GM10847 (cell line): ENCODE data around the gene MARCHF5.

Experiments
- POLR2A ChIP-seq: IDR thresholded peaks from 2 replicates; pipeline ENCODE4 v1.6.1; 2011; ENCODE audit not compliant: insufficient read length; ENCODE audit errors: extremely low read depth

MARCHF5 gene

DNA sequence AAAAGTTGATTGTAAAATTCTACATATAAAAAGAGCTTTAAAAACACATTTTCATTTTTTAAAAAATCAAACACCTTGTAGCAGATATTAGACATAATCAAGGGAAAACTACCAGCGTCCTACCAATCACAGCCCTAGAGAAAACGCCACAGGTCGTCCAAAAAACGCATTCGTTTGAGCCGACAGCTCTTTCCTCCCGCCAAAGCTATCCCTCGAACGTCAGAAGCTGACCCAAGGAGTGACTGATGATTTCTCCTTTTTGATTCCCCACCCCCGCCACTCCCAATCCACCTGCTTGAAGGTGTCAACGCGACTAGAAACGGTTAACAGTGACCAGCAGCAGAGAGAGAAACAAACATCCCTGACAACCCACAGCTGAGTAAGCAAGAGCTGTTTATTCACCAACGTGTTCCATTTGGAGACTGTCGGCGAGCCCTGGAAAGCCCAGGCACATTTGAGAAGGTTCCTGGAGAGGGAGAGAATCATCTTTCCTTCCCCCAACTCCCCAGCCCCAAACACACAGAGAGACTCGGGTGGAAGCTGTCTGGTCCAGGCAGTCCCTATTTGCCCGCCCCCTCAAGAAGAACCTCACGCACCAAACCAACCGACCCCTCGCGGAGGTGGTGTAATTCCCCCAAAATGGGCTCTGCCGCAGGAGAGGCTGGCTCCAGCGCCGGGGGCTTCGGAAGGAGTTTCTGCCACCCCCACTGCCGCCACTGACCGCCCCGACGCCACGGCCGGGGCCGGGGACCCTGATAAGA lies 711 bp upstream of the MARCHF5 start:
- TF ChIP-seq POLR2A, result no peak

DNA sequence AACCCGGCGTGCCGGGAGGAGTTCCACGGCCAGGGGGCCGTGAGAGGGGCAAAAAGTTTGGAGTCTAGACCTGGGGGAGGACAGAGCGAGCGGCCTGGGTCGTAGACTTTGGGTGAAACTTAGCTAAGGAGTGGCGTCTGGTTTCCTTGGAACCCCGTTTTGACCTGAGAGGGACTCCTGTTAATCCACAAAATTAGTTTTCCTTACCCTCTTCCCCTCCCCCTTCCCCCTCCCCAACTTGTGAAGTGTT lies 574 bp downstream of the MARCHF5 start:
- TF ChIP-seq POLR2A, result no peak

DNA sequence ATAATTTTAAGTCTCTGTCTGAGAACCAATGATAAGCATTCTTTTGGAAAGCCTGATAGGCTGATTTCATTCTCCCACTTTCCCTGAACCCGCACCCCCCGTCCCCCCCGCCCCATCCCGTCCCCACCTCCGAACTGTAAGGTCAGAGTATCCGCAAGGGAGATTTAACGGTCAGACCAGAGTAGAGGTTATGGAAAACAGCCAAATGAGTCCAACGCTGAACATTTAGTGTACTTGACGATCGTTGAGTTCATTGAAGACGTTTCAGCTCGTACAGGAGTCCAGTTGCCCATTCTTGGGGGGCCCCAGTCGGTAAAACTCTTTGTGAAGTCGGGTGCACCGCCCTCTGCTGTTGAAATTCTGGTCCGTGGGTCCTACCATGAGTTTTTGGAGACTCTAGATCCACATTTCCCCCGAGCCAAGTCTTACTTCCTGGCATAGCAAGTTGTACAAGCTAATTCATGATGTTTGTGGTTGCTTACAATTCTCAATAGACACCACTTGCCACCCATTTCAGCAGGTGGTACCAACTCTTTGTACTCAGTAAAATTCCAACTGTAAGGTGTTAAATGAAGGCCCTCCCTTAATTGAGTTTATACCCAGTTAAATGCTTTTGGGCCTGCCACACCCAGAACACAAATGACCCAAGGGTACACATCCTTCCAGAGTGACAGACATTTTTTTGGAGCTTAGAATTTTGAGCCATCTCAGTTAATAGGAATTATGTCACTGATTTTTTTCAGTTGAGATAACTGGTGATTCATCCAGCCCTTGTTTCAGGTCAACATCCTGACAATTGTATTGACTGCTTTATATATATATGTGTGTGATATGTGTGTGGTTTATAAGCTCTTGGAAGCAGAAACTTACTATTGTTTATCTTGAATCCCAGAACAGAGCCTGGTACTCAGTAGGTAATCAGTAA lies 1.2 kb downstream of the MARCHF5 start:
- no peak for TF ChIP-seq POLR2A

DNA sequence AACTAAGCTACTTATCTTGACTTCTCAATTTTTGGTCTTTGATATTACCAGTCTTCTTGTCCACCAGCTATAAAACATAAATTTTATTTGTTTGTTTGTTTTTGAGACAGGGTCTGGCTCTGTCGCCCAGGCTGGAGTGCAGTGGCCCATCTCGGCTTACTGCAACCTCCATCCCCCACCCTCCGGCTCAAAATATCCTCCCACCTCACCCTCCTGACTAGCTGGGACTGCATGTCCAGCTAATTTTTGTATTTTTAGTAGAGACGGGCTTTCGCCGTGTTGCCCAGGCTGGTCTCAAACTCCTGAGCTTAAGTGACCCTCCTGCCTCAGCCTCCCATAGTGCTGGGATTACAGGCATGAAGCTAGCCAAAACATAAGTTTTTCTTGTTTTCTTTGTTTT lies 7.5 kb downstream of the MARCHF5 start:
- TF ChIP-seq POLR2A, result no peak

DNA sequence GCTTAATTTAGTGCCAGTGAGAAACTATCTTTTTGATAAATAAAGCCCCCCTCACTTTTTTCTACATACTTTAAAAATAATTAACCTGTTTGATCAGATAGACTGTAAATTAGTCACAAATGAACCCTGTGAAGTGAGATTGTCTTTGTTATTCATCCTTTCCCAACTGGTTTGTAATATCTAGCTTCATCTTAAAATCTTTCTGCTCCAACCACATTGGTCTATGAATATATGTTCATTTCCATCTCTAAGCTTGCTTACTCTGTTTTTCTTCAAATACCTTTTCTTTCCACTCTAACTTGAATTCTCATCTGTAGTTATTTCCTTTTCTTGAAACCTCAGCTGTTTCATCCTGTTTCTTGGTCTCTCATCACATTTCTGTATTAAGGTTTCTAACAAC lies 12.1 kb downstream of the MARCHF5 start:
- no peak for TF ChIP-seq POLR2A

DNA sequence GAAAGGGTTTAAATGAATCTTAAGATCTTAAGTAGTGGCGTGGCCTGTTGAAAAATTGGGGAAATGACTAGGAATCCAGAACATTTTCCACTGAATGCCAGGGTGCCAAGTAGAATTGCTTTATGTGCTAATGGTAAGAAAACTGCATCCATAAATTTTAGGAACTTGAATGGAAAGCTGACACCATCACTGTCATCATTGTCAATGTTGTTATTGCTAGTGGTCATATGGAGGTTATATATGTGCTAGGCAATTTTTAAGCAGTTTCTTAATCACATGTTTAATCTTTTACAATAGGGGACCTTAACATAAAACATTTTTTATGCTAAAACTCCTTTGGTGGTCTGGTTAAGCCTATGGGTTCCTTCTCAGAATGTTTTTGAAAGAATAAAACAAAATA lies 13.1 kb downstream of the MARCHF5 start:
- no peak for TF ChIP-seq POLR2A

DNA sequence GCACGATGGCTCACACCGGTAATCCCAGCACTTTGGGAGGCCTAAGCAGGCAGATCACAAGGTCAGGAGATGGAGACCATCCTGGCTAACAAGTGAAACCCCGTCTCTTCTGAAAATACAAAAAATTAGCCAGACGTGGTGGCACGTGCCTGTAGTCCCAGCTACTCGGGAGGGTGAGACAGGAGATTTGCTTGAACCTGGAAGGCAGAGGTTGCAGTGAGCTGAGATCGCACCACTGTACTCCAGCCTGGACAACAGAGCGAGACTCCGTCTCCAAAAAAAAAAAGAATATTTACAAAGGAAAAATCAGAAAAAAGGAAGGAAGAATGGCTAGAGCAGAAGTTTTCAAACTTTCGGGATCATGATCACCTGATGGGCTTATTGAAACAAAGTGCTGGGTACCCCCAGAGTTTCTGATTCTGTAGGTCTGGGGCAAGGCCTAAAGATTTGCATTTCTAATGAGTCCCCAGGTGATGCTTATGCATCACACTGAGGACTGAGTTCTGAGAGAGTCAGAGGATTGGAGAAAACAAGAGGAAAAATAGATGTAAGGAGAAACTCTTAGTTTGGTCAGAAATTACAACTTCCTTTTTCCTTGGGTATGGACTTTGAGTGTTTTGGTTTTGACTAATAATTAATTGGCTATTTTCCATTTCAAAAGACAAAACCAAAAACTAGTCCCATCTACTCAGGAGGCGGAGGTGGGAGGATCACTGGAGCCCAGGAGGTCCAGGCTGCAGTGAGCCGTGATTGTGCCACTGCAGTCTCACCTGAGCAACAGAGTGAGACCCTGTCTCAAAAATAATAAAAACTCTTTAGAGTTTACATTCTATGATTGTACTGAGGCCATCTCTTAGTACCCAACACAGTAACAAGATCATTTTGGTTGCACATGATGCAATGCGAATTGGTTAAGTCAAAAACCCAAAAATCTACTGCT lies 14.4 kb downstream of the MARCHF5 start:
- TF ChIP-seq POLR2A, result no peak

DNA sequence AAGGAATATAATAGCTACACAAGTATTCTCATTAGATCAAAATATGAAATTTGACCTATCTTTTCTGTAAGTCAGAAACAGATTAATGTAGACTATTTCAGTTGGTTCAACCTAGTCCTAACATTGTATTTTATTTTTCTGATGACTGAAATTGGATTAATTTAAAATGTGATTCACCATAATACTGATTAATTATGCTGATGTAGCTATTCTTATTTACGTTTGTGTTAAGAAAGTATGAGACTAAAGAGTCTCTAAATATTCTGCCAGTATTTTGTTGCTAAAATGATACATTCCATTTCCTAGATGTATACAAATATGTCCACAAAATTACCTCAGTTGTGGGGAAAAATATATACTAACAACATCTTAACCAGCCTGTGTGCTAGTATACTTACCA lies 18.3 kb downstream of the MARCHF5 start:
- no peak for TF ChIP-seq POLR2A

DNA sequence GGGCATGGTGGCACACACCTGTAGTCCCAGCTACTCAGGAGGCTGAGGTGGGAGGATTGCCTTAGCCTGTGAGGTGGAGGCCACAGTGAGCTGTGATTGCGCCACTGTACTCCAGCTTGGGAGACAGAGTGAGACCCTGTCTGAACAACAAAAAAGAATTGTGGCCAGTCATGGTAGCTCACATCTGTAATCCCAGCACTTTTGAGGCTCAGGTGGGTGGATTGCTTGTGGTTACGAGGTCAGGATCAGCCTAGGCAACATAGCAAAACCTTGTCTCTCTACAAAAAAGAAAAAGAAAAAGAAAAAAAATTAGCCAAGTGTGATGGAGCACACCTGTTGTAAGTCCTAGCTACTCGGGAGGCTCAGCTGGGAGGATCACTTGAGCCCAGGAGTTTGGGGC lies 22.8 kb downstream of the MARCHF5 start:
- no peak for TF ChIP-seq POLR2A

DNA sequence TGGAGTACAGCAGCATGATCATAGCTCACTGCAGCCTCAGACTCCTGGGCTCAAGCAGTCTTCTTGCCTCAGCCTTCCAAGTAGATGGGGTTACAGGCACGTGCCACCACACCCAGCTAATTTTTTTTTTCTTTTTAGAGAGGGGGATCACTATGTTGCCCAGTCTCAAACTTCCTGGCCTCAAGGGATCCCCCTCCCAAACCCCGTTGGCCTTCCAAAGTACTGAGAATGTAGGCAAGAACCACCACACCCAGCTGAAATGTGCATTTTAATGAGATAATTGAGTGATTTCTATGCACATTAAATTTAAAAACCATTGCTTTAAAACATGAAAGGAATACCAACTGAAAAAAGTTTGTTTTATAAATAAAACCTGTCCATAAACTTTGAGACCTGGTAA lies 25.6 kb downstream of the MARCHF5 start:
- no peak for TF ChIP-seq POLR2A

DNA sequence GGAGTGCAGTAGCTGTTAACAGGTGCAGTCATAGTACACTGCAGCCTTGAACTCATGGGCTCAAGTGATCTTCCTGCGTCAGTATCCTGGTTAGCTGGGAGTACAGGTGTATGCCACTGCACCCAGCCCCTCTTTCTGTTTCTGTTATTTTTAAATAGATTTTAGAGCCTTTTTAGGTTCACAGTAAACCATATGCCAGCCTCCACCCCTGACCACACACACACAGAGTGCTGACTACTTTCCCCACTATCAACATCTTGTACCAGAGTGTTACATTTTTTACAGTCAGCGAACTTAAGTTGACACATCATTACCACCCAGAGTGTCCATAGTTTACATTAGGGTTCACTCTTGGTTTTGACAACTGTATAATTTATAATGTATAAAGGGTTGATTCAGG lies 32.1 kb downstream of the MARCHF5 start:
- no peak for TF ChIP-seq POLR2A

DNA sequence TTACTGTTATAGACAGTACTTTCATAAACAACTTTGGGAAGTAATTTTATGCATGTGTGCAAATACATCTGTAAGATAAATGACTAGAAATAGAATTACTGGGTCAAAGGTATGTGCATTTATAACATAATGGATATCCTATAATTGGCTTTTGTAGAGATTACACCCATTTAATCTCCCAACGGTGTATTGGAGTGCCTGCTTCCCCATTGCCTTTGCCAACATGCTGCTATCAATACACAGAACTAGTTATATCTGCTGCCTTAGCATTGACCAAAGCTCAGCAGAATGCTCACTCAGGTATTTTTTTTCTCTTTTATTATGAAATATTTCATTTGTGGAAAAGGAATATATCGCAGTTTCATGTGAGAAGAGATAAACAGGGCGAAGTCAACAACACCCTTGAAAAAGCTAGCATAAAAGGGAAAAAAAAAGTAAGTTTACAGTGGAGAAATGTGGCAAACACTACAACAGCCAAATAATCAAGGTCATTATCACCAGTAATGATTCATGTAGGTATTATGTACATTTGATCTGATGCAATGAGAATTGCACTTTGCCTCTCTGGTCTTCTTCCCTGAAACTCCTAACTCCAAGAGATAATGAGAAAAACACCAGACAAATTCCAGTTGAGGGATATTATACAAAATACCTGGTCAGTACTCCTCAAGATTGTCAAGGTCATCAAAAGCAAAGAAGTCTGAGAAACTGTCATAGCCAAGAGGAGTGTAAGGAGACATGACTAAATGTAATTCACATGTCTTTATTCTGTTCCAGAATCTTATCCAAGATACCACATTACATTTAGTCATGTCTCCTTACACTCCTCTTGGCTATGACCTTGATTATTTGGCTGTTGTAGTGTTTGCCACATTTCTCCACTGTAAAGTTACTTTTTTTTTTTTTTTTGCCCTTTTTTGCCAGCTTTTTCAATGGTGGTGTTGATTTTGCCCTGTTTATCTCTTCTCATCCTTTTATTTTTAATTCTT lies 36.8 kb downstream of the MARCHF5 start:
- no peak for TF ChIP-seq POLR2A

DNA sequence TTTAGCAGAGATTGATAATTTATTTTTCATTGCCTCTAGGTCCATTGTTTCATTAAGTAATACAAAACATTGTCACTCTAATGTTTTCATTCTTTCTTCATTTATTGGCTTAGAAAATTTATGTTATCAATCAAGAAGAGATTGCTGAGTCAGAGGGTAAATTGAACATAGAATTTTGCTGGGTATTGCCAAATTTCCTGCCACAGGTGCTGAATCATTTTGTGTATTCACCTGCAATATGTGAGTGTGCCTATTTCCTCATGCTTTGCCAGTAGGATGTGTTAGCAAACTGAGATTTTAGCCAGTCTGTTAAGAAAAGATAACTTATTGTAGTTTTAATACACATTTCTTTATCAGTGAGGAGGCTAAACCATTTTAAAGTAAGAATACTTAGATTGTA lies 38.0 kb downstream of the MARCHF5 start:
- TF ChIP-seq POLR2A, result no peak

DNA sequence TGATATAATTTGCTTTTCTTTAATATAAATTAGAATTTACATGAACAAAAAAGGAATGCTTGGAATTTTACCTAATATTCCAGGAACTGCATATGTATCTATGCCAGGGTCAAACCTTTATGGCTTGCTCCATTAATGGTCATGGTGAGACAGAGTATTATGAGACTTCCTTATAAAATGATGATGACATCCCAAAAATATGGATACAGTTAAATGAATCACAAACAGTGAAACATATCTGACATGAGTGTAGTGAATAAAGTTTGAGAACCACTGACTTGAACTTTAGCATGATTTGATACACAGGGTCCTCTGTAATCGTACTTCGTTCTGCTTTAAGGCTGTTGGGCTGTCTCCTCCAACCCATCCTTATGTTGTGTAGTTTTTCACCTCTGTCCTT lies 51.8 kb downstream of the MARCHF5 start:
- TF ChIP-seq POLR2A, result no peak
